Endothelial cell of coronary artery (primary cell): Measurements from ENCODE around the gene GPRASP3. TPM values are rescaled to one million over a fixed set of nuclear protein-coding genes. Genes with fewer than 3 reads are reported as not detected.

Experiments used
- total RNA-seq: library from RNA; depleted of rRNA; stranded (reverse); fragments of >200 nt; gene quantifications from 2 replicates; pipeline ENCODE4 v1.2.3, GENCODE V29; 2014

GPRASP3 gene
- total RNA-seq, result 8.5 and 9.3 TPM in 2 replicates

GRCh38 chrX:102720237-102721168 lies at the start of gene GPRASP3:
GPRASP3 (plus strand) TSS chrX:102720743; CDS start chrX:102748996, 28,253 bp downstream.

GRCh38 chrX:102712216-102712966 lies 8.2 kb upstream of the GPRASP3 start, which contains the start of gene GPRASP2:
GPRASP2 (plus strand) TSS chrX:102712448; CDS start chrX:102714870, 2,422 bp downstream.

Other genes starting within 250 kb of the GPRASP3 start
- gene TCP11X2, start 248.9 kb upstream of the GPRASP3 start, total RNA-seq, result not detected in 2 replicates
- gene TMSB15A, start 204.0 kb upstream of the GPRASP3 start, total RNA-seq, result 0.75 and 2.8 TPM in 2 replicates
- gene ARMCX5, start 121.2 kb upstream of the GPRASP3 start, total RNA-seq, result 16.4 and 16.6 TPM in 2 replicates
- 0.99 and 2.2 TPM in 2 replicates for gene GPRASP1, start 69.3 kb upstream of the GPRASP3 start, total RNA-seq
- 16.0 and 21.1 TPM in 2 replicates for gene GPRASP2, start 8.3 kb upstream of the GPRASP3 start, total RNA-seq
- 0.36 and 0.75 TPM in 2 replicates for gene RAB40AL, start 216.5 kb downstream of the GPRASP3 start, total RNA-seq